GM23338 (cell line): ENCODE data around the gene RPS4Y1. TPM values are rescaled to one million over a fixed set of nuclear protein-coding genes. Genes with fewer than 3 reads are reported as not detected.
A peak's percentile ranks its signal among the peaks of the same experiment; 100 is the strongest.

Source experiments
- ATAC-seq: fragments of 200-7000 bp; cut with Tn5 transposase; 3 replicates; pipeline ENCODE4 v1.9.1; 2020
- DNase-seq: peaks from one replicate; pipeline ENCODE4 v3.0.0-alpha.2; 2015; ENCODE audit warnings: low spot score
- H2AFZ ChIP-seq: fragments of 200-600 bp; sonication (generic); 2 replicates; pipeline ENCODE4 v1.8.0; 2016; ENCODE audit warnings: antibody characterized with exemption, mild to moderate bottlenecking, moderate library complexity
- H3F3A ChIP-seq: fragments of 200-600 bp; sonication (generic); replicated peaks from 2 replicates; pipeline ENCODE4 v1.8.0; 2017; ENCODE audit warnings: antibody characterized with exemption, mixed run types, low read depth
- H3K27ac ChIP-seq: fragments of 200-600 bp; sonication (generic); 2 replicates; pipeline ENCODE4 v1.6.1; 2016; ENCODE audit warnings: low read depth
- H3K27me3 ChIP-seq: fragments of 200-600 bp; sonication (generic); 2 replicates; pipeline ENCODE4 v1.8.0; 2016; ENCODE audit warnings: mild to moderate bottlenecking, mixed run types, moderate library complexity; ENCODE audit not compliant: insufficient read depth
- H3K36me3 ChIP-seq: fragments of 200-600 bp; sonication (generic); 2 replicates; pipeline ENCODE4 v1.8.0; 2016; ENCODE audit warnings: mild to moderate bottlenecking; ENCODE audit not compliant: insufficient read depth
- H3K4me1 ChIP-seq: fragments of 200-600 bp; sonication (generic); 2 replicates; pipeline ENCODE4 v1.8.0; 2016; ENCODE audit warnings: mild to moderate bottlenecking, moderate library complexity; ENCODE audit not compliant: insufficient read depth
- H3K4me2 ChIP-seq: fragments of 200-600 bp; sonication (generic); 2 replicates; pipeline ENCODE4 v1.7.1; 2017; ENCODE audit warnings: mixed run types
- H3K4me3 ChIP-seq: fragments of 200-600 bp; sonication (generic); 2 replicates; pipeline ENCODE4 v1.6.1; 2016; ENCODE audit warnings: mixed run types
- H3K79me2 ChIP-seq: fragments of 200-600 bp; sonication (generic); replicated peaks from 2 replicates; pipeline ENCODE4 v1.8.0; 2017; ENCODE audit warnings: mild to moderate bottlenecking; ENCODE audit not compliant: insufficient read depth
- H3K9me2 ChIP-seq: fragments of 200-600 bp; sonication (generic); 2 replicates; pipeline ENCODE4 v1.8.0; 2017; ENCODE audit not compliant: insufficient read depth
- H4K20me1 ChIP-seq: fragments of 200-600 bp; sonication (generic); replicated peaks from 2 replicates; pipeline ENCODE4 v1.8.0; 2017; ENCODE audit warnings: mild to moderate bottlenecking; ENCODE audit not compliant: insufficient read depth
- H3K27ac Mint-ChIP-seq: 2 replicates; pipeline ENCODE4 v1.8.0; 2020; ENCODE audit warnings: inconsistent platforms, mild to moderate bottlenecking, moderate library complexity, mixed read lengths
- H3K27me3 Mint-ChIP-seq: 3 replicates; pipeline ENCODE4 v1.8.0; 2022; ENCODE audit warnings: low read depth, mild to moderate bottlenecking, moderate library complexity, mixed read lengths, inconsistent platforms; ENCODE audit not compliant: insufficient read depth, poor library complexity
- H3K36me3 Mint-ChIP-seq: 3 replicates; pipeline ENCODE4 v1.8.0; 2021; ENCODE audit warnings: low read depth, mild to moderate bottlenecking, inconsistent platforms, moderate library complexity, mixed read lengths
- H3K4me1 Mint-ChIP-seq: 3 replicates; pipeline ENCODE4 v1.8.0; 2020; ENCODE audit warnings: mild to moderate bottlenecking, inconsistent platforms, mixed read lengths
- H3K4me3 Mint-ChIP-seq: 3 replicates; pipeline ENCODE4 v1.8.0; 2021; ENCODE audit warnings: moderate library complexity, mild to moderate bottlenecking, inconsistent platforms, mixed read lengths
- H3K9me3 Mint-ChIP-seq: 3 replicates; pipeline ENCODE4 v1.8.0; 2020; ENCODE audit warnings: moderate library complexity, mild to moderate bottlenecking, inconsistent platforms, mixed read lengths
- CTCF ChIP-seq, 2 experiments: fragments of 200-600 bp in 1 of 2; sonication (generic) in 1 of 2; conservative IDR thresholded peaks; 2 replicates each; pipeline versions ENCODE4 v1.5.1 to v1.6.1; 2016 to 2017; ENCODE audit warnings: antibody characterized with exemption in 2 of 2, low read depth in 2 of 2, mild to moderate bottlenecking in 2 of 2, moderate library complexity in 1 of 2
- ETS1 ChIP-seq: IDR thresholded peaks from 2 replicates; pipeline ENCODE4 v1.6.1; 2016; ENCODE audit warnings: antibody characterized with exemption
- EZH2 ChIP-seq: fragments of 200-600 bp; sonication (generic); IDR thresholded peaks from one replicate; pipeline ENCODE4 v1.8.0; 2017; ENCODE audit warnings: antibody characterized with exemption, mild to moderate bottlenecking, low read depth; ENCODE audit not compliant: unreplicated experiment
- EZH2phosphoT487 ChIP-seq: fragments of 200-600 bp; sonication (generic); IDR thresholded peaks from one replicate; pipeline ENCODE4 v1.8.1; 2018; ENCODE audit warnings: antibody characterized with exemption; ENCODE audit not compliant: unreplicated experiment
- JUNB ChIP-seq: IDR thresholded peaks from one replicate; pipeline ENCODE4 v1.6.1; 2016; ENCODE audit warnings: antibody characterized with exemption; ENCODE audit not compliant: unreplicated experiment
- NANOG ChIP-seq: IDR thresholded peaks from 2 replicates; pipeline ENCODE4 v1.6.1; 2016; ENCODE audit warnings: antibody characterized with exemption, borderline replicate concordance
- REST ChIP-seq: IDR thresholded peaks from one replicate; pipeline ENCODE4 v1.6.1; 2018; ENCODE audit warnings: antibody characterized with exemption; ENCODE audit not compliant: unreplicated experiment
- ZNF114 ChIP-seq: fragments of 250-450 bp; sonication (Bioruptor Pico); IDR thresholded peaks from 2 replicates; pipeline ENCODE4 v1.5.0; 2020; ENCODE audit warnings: mild to moderate bottlenecking, moderate library complexity
- polyA plus RNA-seq: library from polyadenylated mRNA; unstranded; fragments of >200 nt; fragmentation: Nextera tagmentation; extraction: Ambion mirVana; gene quantifications from 2 replicates; pipeline ENCODE4 v1.2.1, GENCODE V29; 2016
- small RNA-seq: library from RNA; depleted of rRNA; stranded (forward); fragments of <200 nt; gene quantifications from one replicate; pipeline ENCODE3, GENCODE V24; 2014; ENCODE audit warnings: low replicate concordance
- total RNA-seq: library from RNA; depleted of rRNA; stranded (reverse); fragments of >200 nt; shearing (Covaris generic); gene quantifications from 2 replicates; pipeline ENCODE4 v1.2.3, GENCODE V29; 2014; rRNA removed

RPS4Y1 gene
- total and polyA plus RNA-seq, 2 experiments from 2014 or later, result 216 to 294 TPM

- no peak for TF ChIP-seq REST
- no peak for TF ChIP-seq JUNB
- TF ChIP-seq EZH2, result no peak
- no peak for TF ChIP-seq ZNF114
- TF ChIP-seq CTCF (conservative IDR thresholded peaks at IDR 0.05; ENCODE audit: low read depth in 2 of 2), result no peak
These were observed 66.0 kb downstream of the RPS4Y1 start (continued) for GRCh38 chrY:2907356-2907755.

- H3K79me2 ChIP-seq, result no peaks in the 10 kb centered on the region
- Mint-ChIP-seq H3K9me3 (peaks cover 7% of the 10 kb centered on the region), H3K4me1 (peaks cover 5% of the 10 kb centered on the region; the same call in 2 of the 3 replicates), H3K36me3 (peaks cover 4% of the 10 kb centered on the region; the same call in 1 of the 3 replicates), H3K27me3 (no peaks in the 10 kb centered on the region), H3K27ac (no peak overlapping the region), H3K4me3 (no peak overlapping the region)
- TF ChIP-seq ETS1 (no peak), CTCF (conservative IDR thresholded peaks at IDR 0.05; ENCODE audit: low read depth in 2 of 2) (peak in 1 of 2 experiments; percentile 46; a peak in 2 of 4 replicates), JUNB (no peak), EZH2phosphoT487 (no peak), NANOG (no peak)
- peaks cover 5% of the 10 kb centered on the region; the same call in 1 of the 2 replicates for H3K4me1 ChIP-seq
- ATAC-seq (no peak), DNase-seq (peak; percentile 52)
- H3K27ac ChIP-seq, result no peak overlapping the region
- H3K36me3 ChIP-seq, result no peaks in the 10 kb centered on the region
- no peaks in the 10 kb centered on the region for H3K9me2 ChIP-seq
- no peak overlapping the region for H3K4me2 ChIP-seq
- no peaks in the 10 kb centered on the region for H3K27me3 ChIP-seq
- H3K4me3 ChIP-seq, result no peak overlapping the region
- no peaks in the 10 kb centered on the region for H4K20me1 ChIP-seq
- H2AFZ ChIP-seq, result no peak overlapping the region
- H3F3A ChIP-seq, result no peaks in the 10 kb centered on the region
These were observed 71.8 kb downstream of the RPS4Y1 start for GRCh38 chrY:2913066-2913815.

Small RNAs within 50 kb of the gene (small RNA-seq; reads per million reads assigned to genes)
- gene TOMM22P2, result not detected

Other genes starting within 250 kb of the RPS4Y1 start
- 3.0 and 3.2 TPM in 2 replicates for gene SRY, start 53.9 kb upstream of the RPS4Y1 start, total RNA-seq
- 12.3 and 13.1 TPM in 2 replicates for gene SRY, start 53.9 kb upstream of the RPS4Y1 start, polyA plus RNA-seq
- gene ZFY, start 93.8 kb downstream of the RPS4Y1 start, total RNA-seq, result 9.4 and 10.4 TPM in 2 replicates
- 4.5 and 5.7 TPM in 2 replicates for gene ZFY, start 93.8 kb downstream of the RPS4Y1 start, polyA plus RNA-seq